ENCODE measurements around the gene MAPK10.

DNA sequence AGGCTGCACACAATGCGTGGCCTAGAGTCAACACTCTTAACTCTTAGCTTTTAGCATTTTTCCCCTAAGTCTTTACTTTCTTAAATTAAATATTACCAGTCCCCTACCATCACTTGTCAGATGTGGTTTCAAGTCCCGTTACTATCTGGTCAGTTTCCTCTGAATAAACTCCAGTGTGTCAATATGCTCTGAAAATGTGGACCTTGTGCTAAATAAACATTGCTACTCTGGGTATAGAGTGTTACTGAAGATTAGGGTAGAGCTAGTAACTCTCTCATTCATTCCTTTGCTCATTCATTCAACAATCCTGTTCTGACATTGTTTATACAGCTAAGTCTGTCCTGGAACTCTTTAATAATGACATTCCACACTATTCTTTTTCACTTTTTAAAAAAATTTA is 251.0 kb downstream of the MAPK10 start:
- TF ChIP-seq CTCF (IDR thresholded peaks at IDR 0.05) (no peak), POLR2A (IDR thresholded peaks at IDR 0.05) (no peak)
